Measurements from ENCODE around the gene PARD3. TPM values are rescaled to one million over a fixed set of nuclear protein-coding genes. Genes with fewer than 3 reads are reported as not detected.

PARD3 gene
- total and polyA plus RNA-seq, 2 donors (not counting 3 experiments of a cell fraction or from before 2014, with no cell fraction given): 7.3 to 24.1 TPM

GRCh38 chr10:34786464-34786863, 28.6 kb downstream of the PARD3 start:
- Histone ChIP-seq H3K4me3 (replicated peaks in 1 of 3; ENCODE audit: insufficient read depth in 1 of 3, low read depth in 1 of 3, low read length in 3 of 3) (no peak overlapping the region), H3K9me1 (replicated peaks; ENCODE audit: control insufficient read depth, extremely low read depth, insufficient read depth, low read length) (no peaks in the 10 kb centered on the region), H3K27ac (ENCODE audit: insufficient read depth, low read depth, low read length) (no peak overlapping the region), H2AFZ (ENCODE audit: low read depth, low read length) (no peak overlapping the region), H3K9me3 (replicated peaks; ENCODE audit: control insufficient read depth, insufficient read depth, low read length) (no peaks in the 10 kb centered on the region), H4K20me1 (replicated peaks; ENCODE audit: control insufficient read depth, extremely low read depth, insufficient read depth, low read length) (peaks cover 5% of the 10 kb centered on the region), H3K36me3 (ENCODE audit: control insufficient read depth in 2 of 2, extremely low read depth in 1 of 2, insufficient read depth in 2 of 2, low read length in 2 of 2) (no peaks in the 10 kb centered on the region), H3K9ac (replicated peaks; ENCODE audit: extremely low read depth, insufficient read depth, low read length) (no peak overlapping the region), H3K79me2 (ENCODE audit: control insufficient read depth, insufficient read depth, low read length) (peaks cover 8% of the 10 kb centered on the region), H3K4me1 (ENCODE audit: control insufficient read depth, extremely low read depth, insufficient read depth, low read length) (peaks cover under 1% of the 10 kb centered on the region), H3K4me2 (ENCODE audit: insufficient read depth, low read length) (no peak overlapping the region), H3K27me3 (ENCODE audit: control insufficient read depth in 2 of 2, insufficient read depth in 2 of 2, low read length in 2 of 2) (no peaks in the 10 kb centered on the region)
- no TSS peak for BruUV-seq (replicated peaks)
- ChIA-PET POLR2A (no interaction called here), CTCF (no interaction called here)
- dilution Hi-C loops (cut with MboI; ENCODE audit: extremely low pct_ligation_motif_present, low sequenced_read_pairs) (no loop called here), intact Hi-C loops (cut with micrococcal nuclease) (no loop called here)
- TF ChIP-seq POLR2AphosphoS5 (IDR thresholded peaks at IDR 0.05; ENCODE audit: insufficient read depth, low read depth, low read length): no peak
- no peak for TF ChIP-seq MAX (IDR thresholded peaks at IDR 0.05; ENCODE audit: insufficient read depth, insufficient read length)
- TF ChIP-seq GATA2 (IDR thresholded peaks at IDR 0.05; ENCODE audit: insufficient read depth, insufficient read length, low read depth, low read length): no peak
- no peak for TF ChIP-seq MYC (IDR thresholded peaks at IDR 0.05; ENCODE audit: low read depth, low read length)
- no peak for TF ChIP-seq FOS (IDR thresholded peaks at IDR 0.05; ENCODE audit: borderline replicate concordance, insufficient read depth, low read length)
- TF ChIP-seq EZH2 (IDR thresholded peaks at IDR 0.05; ENCODE audit: borderline replicate concordance, low read depth, low read length, severe bottlenecking): no peak
- TF ChIP-seq CTCF (IDR thresholded peaks at IDR 0.05; ENCODE audit: extremely low read depth in 1 of 2, insufficient read depth in 1 of 2, low read depth in 1 of 2, low read length in 2 of 2): no peak
- TF ChIP-seq JUN (IDR thresholded peaks at IDR 0.05; ENCODE audit: borderline replicate concordance, insufficient read depth, insufficient read length, low read depth): no peak
- TF ChIP-seq POLR2A (IDR thresholded peaks at IDR 0.05; ENCODE audit: low read depth, low read length): no peak
- DNase-seq (ENCODE audit: low read depth, low spot score) (no peak), FAIRE-seq (no peak)
